ENCODE data around the gene CEACAM16.

- no peak for TF ChIP-seq CTCF (IDR thresholded peaks at IDR 0.05; ENCODE audit: low read depth, low read length)
- TF ChIP-seq EZH2phosphoT487 (IDR thresholded peaks at IDR 0.05; ENCODE audit: low read depth), result no peak
These were observed 16.1 kb upstream of the CEACAM16 start for GRCh38 chr19:44682807-44683206.
